ENCODE measurements around the gene FSD1.
A peak's percentile ranks its signal among the peaks of the same experiment; 100 is the strongest.

The FSD1 gene

DNA sequence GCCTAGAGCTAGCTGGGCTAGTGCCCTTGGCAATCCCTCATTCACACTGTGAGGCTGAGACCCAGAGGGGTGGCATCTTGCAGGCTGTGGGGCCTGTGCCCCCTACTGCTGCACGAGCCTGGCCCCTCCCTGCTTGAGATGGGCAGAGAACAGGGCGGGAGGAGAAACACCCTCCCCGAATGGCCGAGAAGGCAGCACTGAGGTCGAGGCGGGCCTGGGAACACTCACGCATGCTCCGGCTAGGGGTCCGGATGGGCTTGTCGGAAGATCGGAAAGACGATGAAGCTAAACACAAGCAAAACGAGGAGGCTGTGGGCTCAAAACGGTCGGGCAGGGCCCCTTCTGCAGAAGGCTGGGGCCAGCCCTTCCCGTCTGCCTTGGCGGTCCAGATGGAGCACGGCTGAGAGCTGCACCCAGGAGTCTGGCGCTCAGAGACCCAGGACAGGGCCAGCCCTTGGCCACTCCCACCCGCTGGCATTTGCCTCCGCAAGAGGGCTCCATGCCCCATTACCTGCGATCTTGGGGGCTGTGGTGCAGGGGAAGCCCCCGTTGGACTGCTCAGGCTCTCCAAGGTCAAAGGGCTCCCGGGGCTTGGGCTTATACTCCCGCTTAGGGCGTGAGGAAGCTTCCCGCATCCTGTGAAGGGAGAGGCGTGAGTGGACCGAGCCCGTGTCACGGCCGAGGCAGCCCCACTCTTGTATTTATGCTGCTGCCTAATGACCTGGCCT is 57.9 kb downstream of the FSD1 start:
- no peak for DNase-seq

DNA sequence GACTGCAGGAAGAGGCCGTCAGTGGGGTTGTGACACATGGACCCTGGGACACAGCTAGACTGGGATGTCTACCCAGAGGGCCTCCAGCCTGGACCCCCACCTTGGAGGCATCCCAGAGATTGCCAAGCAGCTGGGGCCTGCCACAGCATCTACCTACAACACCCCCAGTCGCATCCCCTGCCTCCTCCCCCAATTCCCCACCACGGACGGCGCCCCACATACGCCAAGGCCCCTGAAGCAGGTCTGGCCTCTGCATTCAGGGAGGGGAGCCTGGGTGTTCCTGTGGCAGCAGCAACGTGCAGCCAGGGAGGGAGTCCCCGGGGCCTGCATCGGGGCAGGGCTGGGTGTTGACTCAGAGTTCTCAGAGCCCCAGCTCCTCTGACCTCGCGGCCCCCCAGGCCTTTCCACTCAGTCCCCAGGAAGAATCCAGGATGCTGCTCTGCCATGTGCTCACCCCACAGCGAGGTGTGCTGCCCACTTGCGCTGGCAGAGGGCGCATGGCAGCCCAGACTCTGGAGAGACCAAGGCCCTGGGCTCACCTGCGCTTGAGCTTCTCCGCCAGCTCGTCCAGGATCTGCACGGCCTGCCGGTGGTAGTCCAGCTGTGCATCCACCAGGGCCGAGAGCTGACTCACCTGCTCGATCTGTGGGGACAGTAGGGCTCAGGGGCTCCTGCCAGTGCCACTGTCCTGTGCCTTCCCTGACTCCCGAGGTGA is 58.6 kb downstream of the FSD1 start:
- no peak for DNase-seq

DNA sequence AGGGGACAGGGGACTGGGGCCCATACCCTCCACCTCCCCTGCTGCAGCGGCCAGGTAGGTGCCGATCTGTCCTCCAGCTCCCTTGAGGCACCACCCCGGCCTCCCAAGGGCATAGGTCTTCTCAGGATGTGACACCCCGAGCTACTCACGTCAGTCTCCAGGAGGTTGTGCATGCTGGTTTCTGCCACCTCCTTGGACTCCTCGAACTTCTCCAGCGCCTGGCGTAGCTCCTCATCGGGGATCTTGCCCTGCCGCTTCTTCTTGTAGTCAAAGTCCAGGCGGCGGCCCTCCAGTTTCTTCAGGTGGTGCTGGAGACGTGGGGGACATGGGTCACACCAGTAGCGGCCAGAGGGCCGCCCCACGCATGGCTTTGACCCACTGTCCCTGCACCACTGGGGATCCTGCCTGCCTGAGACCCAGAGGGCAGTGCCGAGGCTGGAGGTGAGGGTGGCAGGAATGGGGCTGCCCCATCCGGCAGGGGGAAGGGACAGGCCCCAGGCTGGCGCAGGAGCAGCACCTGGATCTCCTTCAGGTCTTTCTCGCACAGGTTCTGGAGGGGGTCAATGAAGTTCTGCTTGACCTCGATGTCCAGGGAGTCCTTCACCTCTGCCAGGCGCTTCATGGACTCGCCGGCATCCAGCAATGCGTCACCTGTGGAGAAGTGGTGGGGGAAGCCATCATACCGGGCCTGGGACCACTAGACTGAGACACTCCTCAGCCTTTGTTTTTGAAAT is 59.3 kb downstream of the FSD1 start:
- DNase-seq = no peak

DNA sequence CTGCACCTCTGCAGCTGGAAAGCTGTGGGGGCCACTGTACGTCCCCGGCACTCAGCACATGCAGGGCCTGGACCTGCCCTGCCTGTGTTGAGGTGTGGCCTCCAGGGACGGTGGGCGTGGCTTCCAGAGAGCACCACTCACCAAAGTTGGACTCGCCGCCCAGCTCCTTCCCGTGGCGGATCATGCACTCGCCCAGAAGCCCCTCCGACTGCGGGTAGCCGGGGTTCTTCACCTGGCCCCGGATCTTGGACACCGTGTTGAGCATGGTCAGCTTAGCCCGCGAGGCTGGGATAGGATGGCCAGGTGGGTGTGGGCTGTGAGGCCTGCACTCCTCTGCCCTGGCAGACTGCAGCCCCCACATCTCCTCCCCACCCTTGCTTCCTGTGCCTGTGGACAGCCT is 60.9 kb downstream of the FSD1 start:
- DNase-seq = no peak

DNA sequence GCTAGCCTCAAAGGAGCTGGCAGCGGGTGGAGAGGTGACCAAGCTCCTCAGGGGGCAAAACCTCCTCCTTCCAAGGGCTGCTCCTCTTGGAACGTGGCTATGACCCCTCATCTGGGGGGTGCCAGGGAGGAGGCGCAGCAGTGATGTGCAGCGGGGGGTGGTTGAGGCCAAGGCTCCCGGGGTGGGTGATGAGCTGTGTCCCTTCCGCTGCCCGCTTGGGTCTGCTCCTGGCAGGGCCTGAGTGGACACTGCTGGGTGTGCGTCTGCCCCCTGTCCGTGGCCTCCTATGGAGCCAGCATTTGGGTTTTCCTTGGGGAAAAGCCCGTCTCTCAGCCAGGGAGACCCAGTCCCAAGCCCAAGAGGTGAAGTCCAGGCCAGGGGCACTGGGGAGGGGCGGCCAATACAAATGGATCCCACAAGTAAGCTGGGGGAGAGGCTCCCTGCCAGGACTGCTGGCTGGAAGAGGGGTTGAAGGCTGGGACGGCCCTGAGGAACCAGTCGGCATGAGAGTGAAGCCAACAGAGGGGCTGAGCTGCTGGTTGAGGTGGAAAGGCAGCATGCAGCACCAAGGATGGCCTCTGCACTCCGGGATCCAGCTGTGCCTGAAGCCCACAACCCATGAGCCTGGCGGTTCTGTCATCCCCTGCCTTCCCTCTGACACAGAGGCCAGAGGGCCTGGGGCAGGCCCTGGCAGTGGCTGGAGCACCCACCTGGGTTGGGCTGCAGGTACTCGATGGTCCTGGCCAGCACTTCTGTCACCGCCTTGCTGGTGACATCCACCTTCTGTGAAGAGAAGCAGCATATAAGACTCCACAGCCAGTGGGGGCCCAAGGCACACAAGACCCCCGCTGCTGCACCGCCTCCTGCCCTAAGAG is 61.6 kb downstream of the FSD1 start:
- no peak for DNase-seq

DNA sequence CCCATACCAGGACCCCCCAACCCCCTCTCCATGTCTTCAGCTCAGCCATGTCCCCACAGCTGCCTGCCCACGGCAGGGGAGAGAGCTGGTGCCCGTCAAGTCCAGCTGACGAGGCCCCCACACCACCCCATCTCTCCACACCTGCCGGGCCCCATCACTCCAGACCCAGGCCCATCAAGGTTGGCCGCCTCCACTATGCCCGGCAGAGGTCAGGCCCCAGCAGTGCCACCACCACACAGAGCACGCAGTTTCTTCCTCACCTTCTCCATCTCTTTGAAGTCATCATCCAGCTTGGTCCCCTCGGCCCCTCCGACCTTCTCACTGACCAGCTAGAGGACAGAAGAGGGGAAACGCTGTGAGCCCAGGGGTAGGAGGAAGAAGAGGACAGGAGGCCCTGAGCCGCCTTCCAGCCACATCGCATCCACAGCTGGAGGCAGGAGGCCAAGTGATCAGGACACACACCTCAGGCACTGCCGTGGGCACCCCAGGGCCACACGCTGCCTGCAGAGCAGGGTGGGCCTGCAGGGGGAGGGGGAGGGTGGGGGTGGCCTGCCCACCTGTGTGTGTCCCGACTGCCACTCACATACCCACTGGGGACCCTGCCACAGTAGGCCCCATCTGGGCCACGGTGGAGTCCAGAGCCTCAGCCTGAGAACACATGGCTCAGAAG is 62.4 kb downstream of the FSD1 start:
- DNase-seq = no peak

DNA sequence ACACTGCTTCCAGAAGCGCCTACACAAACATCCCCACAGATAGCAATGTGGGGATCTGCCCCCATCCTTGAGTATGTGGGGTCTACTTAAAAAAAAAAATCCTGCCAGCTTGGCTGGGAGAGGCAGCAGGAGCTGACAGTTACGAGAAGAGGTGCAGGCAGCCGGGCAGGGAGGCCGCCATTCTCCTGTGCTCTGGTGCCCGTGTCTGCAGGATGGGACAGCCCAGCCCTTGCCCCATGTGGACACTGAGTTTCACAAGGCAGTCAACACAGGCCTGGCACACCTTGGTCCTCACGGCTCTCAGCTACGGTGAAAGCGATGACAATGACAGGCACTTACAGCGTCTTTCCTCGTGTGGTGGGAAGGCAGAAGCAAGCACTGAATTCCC is 62.9 kb downstream of the FSD1 start:
- DNase-seq = no peak

DNA sequence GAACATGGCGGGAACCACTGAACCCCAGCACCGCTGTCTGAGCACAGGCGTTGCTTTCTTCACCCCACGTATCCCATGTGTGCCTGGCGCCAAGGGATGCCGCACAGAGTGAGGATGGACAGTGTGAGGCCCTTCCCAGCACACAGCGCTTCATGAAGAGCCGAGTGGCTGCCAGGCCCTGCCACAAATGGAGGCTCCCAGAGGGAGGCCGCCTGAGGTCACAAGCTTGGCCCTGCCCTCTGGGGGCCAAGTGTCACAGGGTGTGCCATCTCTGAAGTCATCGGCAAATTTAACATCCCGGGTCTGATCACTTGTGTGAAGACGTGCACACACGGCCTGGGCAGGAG is 63.4 kb downstream of the FSD1 start:
- no peak for DNase-seq

DNA sequence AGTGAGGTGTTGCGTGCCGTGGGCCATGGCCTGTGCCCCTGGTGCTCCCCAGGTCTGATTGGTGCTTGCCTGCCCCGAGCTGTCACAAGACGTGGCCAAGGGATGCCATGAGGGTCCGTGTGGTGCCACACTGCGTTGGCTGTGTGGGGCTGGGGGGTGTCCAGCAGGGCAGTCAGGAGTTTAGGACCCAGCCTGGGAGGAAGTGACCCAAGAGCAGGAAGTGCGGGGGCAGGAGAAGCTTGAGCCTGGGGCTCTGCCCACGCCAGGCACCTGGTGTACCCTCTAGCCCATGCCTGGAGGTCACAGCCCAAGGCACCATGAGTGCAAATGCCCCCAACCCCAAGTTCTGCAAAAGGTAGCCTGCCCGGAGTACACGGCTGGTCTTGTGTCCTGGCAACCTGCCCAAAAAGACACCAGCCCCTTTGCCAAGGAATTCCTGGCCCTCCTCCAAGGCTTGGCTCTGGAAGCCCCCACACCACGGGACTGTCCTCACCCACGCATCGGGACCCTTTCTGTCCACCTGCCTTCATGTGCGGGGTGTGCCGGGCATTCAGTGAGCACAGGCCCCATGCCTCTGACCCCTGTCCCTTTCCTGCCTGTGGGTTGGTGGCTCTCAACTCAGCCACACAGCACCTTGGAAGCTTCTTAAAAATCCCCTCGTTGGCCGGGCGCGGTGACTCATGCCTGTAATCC is 63.9 kb downstream of the FSD1 start:
- DNase-seq = peak in 1 of 56 donors; percentile 45

DNA sequence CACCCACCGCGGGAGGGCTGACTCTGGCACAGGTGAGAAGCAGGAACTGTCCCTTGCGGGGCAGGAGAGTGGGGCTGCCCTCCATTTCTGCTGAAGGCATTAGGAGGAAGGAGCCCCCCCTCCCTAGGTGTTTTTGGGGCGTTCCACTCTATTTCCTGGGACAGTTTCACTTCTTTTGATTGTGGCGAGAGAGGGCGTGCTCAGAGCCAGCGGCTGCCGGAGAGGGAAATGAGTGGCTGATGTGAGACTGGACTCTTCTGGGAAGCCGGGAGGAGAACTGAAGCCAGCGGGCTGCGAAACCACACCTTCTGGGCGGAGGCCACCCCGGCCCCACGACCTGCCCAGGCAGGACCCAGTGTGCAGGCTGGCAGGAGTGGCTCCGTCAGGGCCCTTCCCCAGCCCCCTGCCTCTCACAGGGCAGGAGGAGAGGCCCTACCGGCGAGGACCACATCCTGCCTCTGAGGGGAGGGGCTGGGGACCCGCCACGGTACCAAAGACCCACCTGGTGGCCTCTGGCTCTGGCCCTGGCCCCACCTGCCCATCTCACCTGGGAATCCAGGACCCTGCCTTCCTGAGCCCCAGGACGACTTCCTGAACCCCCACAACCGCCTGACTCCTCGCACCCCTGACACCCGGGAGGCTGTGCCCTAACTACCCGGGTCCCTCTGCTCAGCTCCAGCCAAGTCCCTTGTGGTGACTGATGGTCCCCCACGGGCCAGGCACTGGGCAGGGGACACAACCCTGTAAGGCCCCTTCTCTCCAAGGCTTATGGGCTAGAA is 64.9 kb downstream of the FSD1 start:
- DNase-seq = peak in 4 of 56 donors; percentile 11 to 39 (median 22)

DNA sequence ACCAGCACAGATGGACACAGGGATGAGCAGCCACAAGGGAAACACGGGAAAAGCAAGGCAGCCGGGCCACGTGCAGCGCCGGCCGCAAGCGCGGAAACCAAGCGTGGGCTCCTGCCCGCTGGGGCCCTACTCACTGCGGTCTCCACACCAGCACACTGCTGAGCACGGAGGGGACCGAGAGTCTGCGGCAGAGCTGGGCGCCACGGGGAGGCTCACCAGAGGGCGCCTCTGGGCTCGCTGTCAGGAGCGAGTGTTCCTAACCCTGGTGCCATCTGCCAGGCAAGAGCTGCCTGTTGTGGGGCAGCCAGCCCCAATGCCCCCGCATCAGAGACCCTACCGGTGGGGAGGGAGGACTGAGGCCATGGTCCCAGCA is 65.5 kb downstream of the FSD1 start:
- DNase-seq = peak in 40 of 56 donors; percentile 10 to 74 (median 41)

DNA sequence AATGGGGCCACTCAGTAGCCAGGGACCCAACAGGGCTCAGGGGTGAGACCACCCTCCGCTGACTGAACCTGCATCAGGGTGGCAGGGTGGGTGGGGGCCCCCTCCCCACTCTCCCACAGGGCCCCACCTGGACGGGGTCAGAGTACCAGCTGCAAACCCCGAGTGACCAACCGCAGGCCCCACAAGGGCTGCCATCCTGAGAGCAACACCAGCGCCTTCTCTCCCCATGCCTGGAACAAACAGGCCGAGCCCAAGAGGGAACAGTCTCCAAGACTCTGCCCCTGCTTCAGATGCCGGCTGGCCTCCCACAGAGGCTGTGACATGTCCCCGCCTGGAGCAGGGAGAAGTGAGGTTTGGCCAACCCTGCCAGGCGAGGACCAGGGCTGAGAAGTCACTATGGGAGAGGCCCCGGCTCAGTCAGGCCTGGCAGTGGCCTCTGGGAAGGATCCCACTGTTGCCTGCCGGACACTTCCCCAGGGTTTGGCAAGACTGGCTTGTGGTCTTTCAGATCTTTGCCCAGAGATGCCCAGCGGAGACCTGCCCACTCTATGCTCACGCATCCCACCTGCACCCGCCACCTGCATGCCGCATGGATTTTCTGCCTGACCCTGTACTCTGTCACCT is 66.1 kb downstream of the FSD1 start:
- DNase-seq = no peak

DNA sequence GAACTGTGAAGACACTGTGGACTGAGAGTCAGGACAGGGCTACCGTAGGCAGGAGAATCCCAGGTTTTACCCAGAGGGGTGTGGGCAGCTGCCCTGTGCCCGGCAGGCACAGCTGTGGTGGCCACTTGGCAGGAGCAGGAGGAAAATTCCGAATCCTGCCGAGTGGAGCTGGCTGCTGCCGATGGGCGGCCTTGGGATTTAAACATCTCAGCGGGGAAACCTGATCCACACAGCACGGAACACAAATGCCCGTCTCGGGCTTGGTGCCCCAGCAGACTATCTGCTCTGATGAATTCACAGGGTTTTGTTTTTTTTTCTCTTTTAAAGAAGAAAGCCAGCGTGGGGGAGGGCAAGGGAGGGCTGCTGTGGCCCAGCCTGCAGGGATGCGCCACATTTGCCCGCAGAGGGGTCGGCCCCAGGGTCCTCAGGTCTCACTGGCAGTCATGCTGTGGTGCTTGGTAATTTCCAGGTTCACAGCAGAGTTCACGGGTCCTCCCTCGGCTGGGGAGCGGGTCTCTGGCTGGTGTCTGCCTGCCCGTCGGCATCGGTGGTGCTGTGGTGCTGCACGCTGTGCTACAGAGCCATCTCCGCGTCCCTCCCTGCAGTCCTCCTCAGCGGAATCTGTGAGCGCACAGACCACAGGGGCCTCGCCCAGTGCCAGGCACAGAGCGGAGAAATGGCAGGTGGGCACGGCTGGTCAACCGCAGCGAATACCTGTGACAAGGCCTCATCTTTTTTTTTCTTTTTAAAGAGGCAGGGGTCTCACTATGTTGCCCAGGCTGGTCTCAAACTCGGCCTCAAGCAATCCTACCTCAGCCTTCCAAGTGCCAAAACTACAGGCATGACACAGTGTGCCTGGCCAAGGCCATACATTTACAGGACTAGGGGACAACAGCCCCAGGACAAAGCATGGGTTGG is 67.1 kb downstream of the FSD1 start:
- no peak for DNase-seq

DNA sequence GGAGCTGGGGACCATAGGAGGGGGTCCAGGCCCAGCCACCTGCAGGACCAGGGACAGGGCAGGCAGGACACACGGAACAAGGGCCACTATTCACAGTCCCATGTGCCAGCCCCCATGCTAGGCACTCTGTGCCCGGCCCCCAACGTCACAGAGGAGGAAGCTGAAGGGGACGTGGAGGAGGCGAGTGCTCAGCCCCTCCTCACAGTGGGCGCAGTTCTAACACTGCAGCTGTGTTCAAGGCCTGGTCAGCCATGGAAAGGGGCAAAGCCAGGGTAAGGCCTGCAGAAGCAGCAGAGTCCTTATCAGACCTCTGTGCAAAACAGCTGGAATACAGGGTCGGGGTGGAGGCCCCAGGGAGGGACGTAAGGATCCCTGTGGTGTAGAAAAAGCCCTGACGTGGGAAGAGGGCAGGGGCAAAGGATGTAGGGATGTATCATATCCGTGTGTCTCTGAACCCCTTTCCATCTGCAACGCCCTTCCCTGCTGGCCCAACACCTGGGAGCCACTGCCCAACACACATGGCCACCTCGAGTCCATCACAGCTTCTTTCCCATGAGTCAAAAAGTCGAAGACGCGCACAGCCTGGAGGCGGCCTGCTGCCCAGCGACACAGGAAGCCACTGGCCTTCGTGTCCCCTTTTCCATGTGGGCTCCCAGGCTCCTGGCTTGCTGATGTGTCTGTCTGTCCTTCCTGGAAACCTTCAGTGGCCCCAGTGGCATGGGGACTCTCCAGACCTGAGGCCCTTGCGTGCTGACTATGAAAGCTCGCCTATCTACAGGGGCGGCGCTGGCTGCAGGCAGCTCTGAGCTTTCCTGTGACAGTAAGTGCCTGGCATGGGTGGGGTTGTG is 68.0 kb downstream of the FSD1 start:
- peak in 1 of 56 donors; percentile 20 for DNase-seq

DNA sequence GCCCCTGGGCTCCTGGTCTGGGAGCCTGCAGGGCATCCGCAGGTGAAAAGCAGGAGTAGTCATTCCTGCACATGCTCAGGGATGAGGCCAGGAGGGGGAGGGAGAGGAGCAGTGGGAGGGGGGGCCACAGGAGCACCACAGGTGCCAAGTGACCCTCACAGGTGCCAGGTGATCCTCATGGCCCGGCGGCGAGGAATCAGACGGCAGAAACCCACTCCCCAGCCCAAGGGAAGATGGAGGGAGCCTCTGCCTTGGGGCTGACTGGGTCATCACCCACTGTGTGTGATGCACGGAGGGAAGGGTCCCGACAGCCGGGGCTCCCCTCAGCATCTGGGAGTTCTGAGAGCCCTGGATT is 68.6 kb downstream of the FSD1 start:
- no peak for DNase-seq

Data from amygdala (tissue), 56 donors.